GM18951 (cell line): ENCODE data around the gene OSMR.

Experiments used
- POLR2A ChIP-seq: IDR thresholded peaks from 4 replicates; pipeline ENCODE4 v1.6.1; 2011; ENCODE audit warnings: mild to moderate bottlenecking; ENCODE audit not compliant: insufficient read length, insufficient read depth; ENCODE audit errors: extremely low read depth
- in situ Hi-C: fragments of 300-500 bp; cut with MboI; formaldehyde crosslinking; loops from one replicate; pipeline ENCODE4 v1.12.0; 2022; ENCODE audit warnings: low sequenced_read_pairs, mixed read lengths, inconsistent platforms; ENCODE audit not compliant: unreplicated experiment

The OSMR gene

DNA sequence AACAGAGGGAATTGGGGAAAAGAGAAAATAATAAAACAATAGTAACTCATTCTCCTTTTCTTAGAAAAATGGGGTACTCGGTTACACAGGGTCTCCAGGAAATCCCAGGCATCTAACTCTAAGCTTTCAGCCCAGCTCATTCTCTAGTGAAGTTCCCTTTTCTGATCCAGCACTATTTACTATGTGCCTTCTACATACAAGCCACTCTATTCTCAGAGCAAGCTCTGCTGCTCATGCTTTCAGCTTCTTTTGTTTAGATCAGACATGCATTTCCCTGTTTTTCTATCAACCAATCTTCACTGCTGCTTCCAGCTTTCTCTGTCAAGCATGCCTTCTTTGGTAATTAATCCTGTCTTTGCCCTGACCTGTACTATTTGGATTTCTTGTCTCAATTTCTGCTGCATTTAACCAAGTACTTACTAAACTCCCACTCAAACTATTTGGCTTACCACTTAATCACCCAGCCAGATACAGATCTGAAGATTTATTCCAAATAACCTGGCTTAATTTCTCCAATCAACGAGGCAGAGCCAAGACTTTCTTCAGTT, 25.3 kb downstream of the OSMR start:
- TF ChIP-seq POLR2A = no peak
- in situ Hi-C loops = no loop called here

- TF ChIP-seq POLR2A = no peak
- in situ Hi-C loops = no loop called here
Observed at GRCh38 chr5:38871790-38872551, 26.2 kb downstream of the OSMR start.

DNA sequence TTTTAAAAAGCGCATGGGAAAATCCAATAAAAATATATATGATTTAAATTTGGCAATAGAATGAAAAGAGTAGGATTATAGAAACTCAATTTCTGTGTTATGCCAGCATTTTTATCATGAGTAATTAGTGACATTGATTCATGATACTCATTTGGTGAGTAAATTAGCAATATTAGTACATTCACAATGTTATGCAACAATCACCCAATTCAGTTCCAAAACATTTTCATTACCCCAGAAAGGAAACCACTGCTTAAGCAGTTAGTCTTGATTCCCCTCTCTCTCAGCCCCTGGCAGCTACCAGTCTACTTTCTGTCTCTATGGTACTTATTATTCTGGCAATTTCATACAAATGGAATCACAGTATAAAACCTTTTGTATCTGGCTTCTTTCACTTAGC, 27.0 kb downstream of the OSMR start:
- in situ Hi-C loops = no loop called here
- no peak for TF ChIP-seq POLR2A

GRCh38 chr5:38874948-38875456, 29.2 kb downstream of the OSMR start:
- in situ Hi-C loops = no loop called here
- no peak for TF ChIP-seq POLR2A

DNA sequence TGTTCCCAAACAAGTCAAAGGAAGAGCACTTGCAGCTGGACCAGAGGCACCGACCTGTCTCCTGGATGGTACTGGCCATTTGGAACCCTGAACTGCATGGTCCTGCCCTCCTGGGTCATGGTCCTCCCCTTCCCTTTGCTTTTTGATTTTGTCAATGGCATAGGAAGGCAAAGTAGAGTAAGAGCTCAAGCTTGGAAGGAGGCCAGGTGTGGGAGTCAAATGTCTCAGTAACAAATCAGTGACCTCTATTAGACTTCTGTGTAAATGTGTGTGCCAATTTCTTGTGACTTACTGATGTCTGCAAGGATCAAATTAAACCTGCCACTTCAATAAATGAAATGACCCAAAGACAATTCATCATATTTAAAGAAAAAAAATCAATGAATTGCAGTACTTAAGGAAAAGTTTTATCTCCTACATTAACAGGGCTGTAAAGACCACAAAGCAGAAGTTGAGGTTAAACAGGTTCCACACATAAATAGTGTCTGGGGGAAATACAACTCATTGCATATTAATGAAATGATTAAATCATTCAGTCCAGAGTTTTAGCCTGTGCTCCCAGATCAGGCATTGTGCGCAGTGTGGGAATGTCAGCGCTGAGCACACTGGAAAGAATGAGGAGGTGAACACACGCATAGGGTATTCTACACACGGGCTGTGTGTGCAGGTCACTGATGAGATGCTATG, 32.7 kb downstream of the OSMR start:
- no peak for TF ChIP-seq POLR2A
- in situ Hi-C loops = no loop called here

DNA sequence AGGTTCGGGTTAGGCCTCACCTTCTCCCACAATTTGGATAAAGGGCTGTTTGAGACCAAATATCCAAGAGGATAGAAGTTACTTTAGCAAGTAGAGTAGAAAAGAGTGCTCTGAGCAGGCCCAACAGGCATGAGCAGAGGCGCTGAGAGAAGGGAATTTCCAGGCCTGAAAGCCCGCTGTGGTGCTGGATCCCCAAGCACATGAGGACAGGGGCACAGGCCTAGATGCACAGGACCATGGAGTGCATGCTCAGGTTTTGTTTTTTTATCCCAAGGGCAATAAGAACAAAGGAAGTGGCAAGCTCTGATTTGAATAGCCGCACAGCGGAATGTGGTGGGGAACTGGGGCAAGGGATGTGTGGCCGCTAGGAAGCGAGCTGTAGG, 33.3 kb downstream of the OSMR start:
- in situ Hi-C loops = no loop called here
- no peak for TF ChIP-seq POLR2A

DNA sequence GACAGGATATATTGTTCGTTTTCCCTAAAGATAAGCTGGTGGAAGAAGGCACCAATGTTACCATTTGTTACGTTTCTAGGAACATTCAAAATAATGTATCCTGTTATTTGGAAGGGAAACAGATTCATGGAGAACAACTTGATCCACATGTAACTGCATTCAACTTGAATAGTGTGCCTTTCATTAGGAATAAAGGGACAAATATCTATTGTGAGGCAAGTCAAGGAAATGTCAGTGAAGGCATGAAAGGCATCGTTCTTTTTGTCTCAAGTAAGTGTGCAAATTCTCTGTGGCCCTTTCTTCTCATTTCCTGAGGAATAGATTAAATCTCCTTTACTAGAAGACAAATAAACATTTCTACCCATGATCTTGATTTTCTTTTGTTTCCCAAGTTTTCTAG, 38.0 kb downstream of the OSMR start:
- in situ Hi-C loops = no loop called here
- TF ChIP-seq POLR2A = no peak

GRCh38 chr5:38885208-38885607, 39.4 kb downstream of the OSMR start:
- TF ChIP-seq POLR2A = no peak
- in situ Hi-C loops = no loop called here

- in situ Hi-C loops = no loop called here
- TF ChIP-seq POLR2A = no peak
Observed at GRCh38 chr5:38888041-38888440, 42.2 kb downstream of the OSMR start.

DNA sequence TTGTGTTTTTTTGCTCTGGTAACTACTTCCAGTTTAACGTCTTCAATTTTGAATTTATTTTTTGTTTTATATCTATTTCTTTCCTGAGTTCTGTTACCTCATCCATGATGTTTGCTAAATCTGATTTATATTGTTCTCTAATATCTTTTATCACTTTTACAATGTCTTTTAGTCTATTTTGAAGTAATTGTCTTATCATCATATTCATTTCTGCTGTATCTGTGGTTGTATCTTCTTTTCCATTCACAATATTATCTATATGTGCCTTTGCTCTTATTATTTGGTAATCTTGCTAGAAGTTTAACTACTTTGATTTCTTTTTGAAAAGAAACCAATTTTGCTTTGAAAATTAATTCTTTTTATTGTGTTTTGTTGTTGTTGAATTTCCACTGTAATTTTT, 43.6 kb downstream of the OSMR start:
- TF ChIP-seq POLR2A = no peak
- in situ Hi-C loops = no loop called here

DNA sequence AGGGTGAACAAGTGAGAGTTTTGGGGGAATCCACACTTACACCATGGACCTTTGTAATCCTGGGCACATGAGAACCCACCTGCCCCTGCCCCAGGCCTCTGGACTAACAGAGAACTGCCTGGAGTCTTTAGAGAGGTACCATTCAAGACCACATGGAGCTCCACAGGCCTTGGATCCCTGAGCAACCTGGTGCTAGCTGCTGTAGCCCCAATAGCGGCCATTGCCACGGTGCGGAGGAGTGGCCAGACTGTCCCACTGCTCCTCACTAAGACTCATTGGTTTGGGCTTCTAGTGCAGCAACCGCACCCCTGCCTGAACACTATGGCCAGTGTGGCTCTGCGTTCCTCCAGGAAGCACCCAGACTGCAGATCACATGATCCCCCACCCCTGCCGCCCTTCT, 45.8 kb downstream of the OSMR start:
- TF ChIP-seq POLR2A = no peak
- in situ Hi-C loops = no loop called here

DNA sequence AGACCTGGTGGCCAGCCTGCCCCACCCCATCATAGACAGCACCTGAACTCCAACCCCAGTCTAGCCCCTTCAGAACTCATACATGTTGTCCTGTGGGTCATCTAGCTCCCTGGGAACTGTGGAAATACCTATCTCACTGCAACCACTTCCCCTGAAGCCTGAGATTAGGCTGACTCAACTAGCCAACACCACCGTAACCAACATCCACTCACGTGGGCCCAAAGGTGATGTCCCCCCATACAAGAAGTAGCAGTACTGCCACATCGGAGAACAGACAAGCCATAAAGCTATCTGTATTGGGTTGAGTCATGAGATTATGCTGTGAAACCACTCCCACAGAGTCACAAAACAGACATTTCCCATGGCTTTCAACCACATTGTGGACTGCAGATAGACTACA, 46.6 kb downstream of the OSMR start:
- in situ Hi-C loops = no loop called here

DNA sequence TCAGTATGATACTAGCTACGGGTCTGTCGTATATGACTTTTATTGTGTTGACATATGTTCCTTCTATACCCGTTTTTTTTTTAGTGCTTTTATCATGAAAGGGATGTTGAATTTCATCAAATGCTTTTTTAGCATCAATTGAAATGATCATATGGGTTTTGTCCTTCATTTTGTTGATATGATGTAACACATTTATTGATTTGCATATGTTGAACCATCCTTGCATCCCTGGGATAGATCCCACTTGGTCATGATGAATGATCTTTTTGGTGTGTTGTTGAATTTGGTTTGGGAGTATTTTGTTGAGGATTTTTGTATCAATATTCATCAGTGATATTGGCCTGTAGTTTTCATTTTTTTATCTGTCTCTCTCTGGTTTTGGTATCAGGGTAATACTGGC, 50.9 kb downstream of the OSMR start:
- in situ Hi-C loops = no loop called here
- no peak for TF ChIP-seq POLR2A

More for the DNA sequence above, 46.6 kb downstream of the OSMR start:
- TF ChIP-seq POLR2A = no peak

- in situ Hi-C loops = no loop called here
Observed at GRCh38 chr5:38899936-38900335, 54.1 kb downstream of the OSMR start.

DNA sequence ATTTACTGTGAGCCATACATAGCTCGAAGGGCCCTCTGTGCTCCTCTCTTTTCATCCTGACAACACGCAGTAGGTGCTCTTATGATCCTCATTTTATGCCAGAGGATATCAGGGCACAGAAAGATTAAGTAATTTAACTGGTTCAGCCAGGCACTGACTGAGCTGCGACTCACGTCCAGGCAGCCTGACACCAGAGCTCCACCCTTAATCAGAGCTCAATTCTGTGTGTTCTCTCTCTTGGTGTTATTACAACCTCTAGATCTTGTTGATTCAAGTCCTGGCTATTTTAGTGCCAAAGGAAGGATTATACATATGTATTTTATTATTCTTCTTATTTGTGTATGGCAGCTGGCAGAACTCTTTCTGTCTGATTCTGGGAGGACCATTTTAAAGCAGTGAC, 59.7 kb downstream of the OSMR start:
- in situ Hi-C loops = no loop called here
- no peak for TF ChIP-seq POLR2A

More at GRCh38 chr5:38899936-38900335, 54.1 kb downstream of the OSMR start:
- no peak for TF ChIP-seq POLR2A
